Keratinocyte (primary cell): ENCODE data around the gene FRYL. TPM values are rescaled to one million over a fixed set of nuclear protein-coding genes. Genes with fewer than 3 reads are reported as not detected.

Experiments used
- DNase-seq: peaks from one replicate; pipeline ENCODE4 v3.0.0-alpha.2; 2011; ENCODE audit warnings: low read depth, missing footprints, low spot score
- FAIRE-seq: peaks from 2 replicates; lab custom pipeline; 2011; peaks lifted over from hg19 to GRCh38; lab: Jason Lieb, UNC
- H2AFZ ChIP-seq: 2 replicates; pipeline ENCODE4 v1.6.0; 2012; ENCODE audit warnings: low read length, control low read depth, inconsistent platforms; ENCODE audit not compliant: control insufficient read depth
- H3K27ac ChIP-seq: 2 replicates; pipeline ENCODE4 v1.5.1; 2011; ENCODE audit warnings: low read length; ENCODE audit not compliant: control insufficient read depth, insufficient read depth
- H3K27me3 ChIP-seq: 3 replicates; pipeline ENCODE4 v1.6.0; 2011; ENCODE audit warnings: low read length; ENCODE audit not compliant: control insufficient read depth, insufficient read depth; ENCODE audit errors: extremely low read depth
- H3K36me3 ChIP-seq, 2 experiments: 2 replicates in 1 of 2; 3 replicates in 1 of 2; pipeline ENCODE4 v1.5.1; 2011; ENCODE audit warnings: low read length in 2 of 2, mild to moderate bottlenecking in 1 of 2; ENCODE audit not compliant: control insufficient read depth in 2 of 2, insufficient read depth in 2 of 2; ENCODE audit errors: extremely low read depth in 1 of 2
- H3K4me1 ChIP-seq: 3 replicates; pipeline ENCODE4 v1.5.1; 2011; ENCODE audit warnings: low read length; ENCODE audit not compliant: control insufficient read depth, insufficient read depth; ENCODE audit errors: extremely low read depth
- H3K4me2 ChIP-seq: 3 replicates; pipeline ENCODE4 v1.6.0; 2011; ENCODE audit warnings: low read depth, low read length; ENCODE audit not compliant: control insufficient read depth, insufficient read depth; ENCODE audit errors: extremely low read depth
- H3K4me3 ChIP-seq, 3 experiments: fragments of 200-600 bp in 1 of 3; sonication (generic) in 1 of 3; 2 replicates in 2 of 3; 3 replicates in 1 of 3; pipeline ENCODE4 v1.5.1; 2011 to 2016; ENCODE audit warnings: low read length in 3 of 3, mild to moderate bottlenecking in 3 of 3, control low read depth in 2 of 3, inconsistent platforms in 1 of 3, low read depth in 1 of 3, mixed read lengths in 1 of 3, mixed run types in 1 of 3, moderate library complexity in 1 of 3; ENCODE audit not compliant: control insufficient read depth in 2 of 3, insufficient read depth in 2 of 3; ENCODE audit errors: extremely low read depth in 1 of 3
- H3K79me2 ChIP-seq: 2 replicates; pipeline ENCODE4 v1.6.0; 2012; ENCODE audit warnings: low read length; ENCODE audit not compliant: control insufficient read depth, insufficient read depth
- H3K9ac ChIP-seq: 3 replicates; pipeline ENCODE4 v1.6.0; 2011; ENCODE audit warnings: low read length; ENCODE audit not compliant: control insufficient read depth, insufficient read depth; ENCODE audit errors: extremely low read depth
- H3K9me1 ChIP-seq: 3 replicates; pipeline ENCODE4 v1.6.0; 2011; ENCODE audit warnings: low read length; ENCODE audit not compliant: control insufficient read depth, insufficient read depth; ENCODE audit errors: extremely low read depth
- H3K9me3 ChIP-seq: 2 replicates; pipeline ENCODE4 v1.5.1; 2012; ENCODE audit warnings: low read depth, low read length; ENCODE audit not compliant: control insufficient read depth
- H4K20me1 ChIP-seq: 3 replicates; pipeline ENCODE4 v1.6.0; 2011; ENCODE audit warnings: low read length; ENCODE audit not compliant: control insufficient read depth, insufficient read depth; ENCODE audit errors: extremely low read depth
- EZH2 ChIP-seq: IDR thresholded peaks from one replicate; pipeline ENCODE4 v1.6.1; 2012; ENCODE audit warnings: inconsistent platforms, mild to moderate bottlenecking, low read length, moderate library complexity
- dilution Hi-C: fragments of 300-500 bp; cut with MboI; formaldehyde crosslinking; loops from one replicate; pipeline ENCODE4 v1.7.0; 2020; ENCODE audit warnings: low sequenced_read_pairs; ENCODE audit not compliant: extremely low pct_ligation_motif_present
- polyA plus RNA-seq, 5 experiments: library from polyadenylated mRNA; depleted of rRNA in 3 of 5; stranded (reverse) in 3 of 5; stranded (forward) in 1 of 5; unstranded in 1 of 5; fragments of >200 nt; gene quantifications; 1 replicate in 1 of 5; 2 replicates in 3 of 5; 3 replicates in 1 of 5; pipeline versions ENCODE4 v1.2.1 to v1.2.3, GENCODE V29; 2011 to 2012; ENCODE audit warnings: missing spikeins in 2 of 5, low read depth in 1 of 5, low replicate concordance in 1 of 5
- TF ChIP-seq, protein P1 (sequence below), 3 experiments: IDR thresholded peaks in 1 of 3; conservative IDR thresholded peaks in 1 of 3; optimal IDR thresholded peaks in 1 of 3; 2 replicates in 2 of 3; 3 replicates in 1 of 3; pipeline versions ENCODE3 to v1.5.1; 2011; ENCODE audit warnings: low read length in 3 of 3, mild to moderate bottlenecking in 3 of 3, moderate library complexity in 2 of 3, control low read depth in 1 of 3, inconsistent platforms in 1 of 3; ENCODE audit not compliant: insufficient read depth in 2 of 3; ENCODE audit errors: extremely low read depth in 1 of 3

Gene FRYL
- polyA plus RNA-seq, 1 donor (not counting 4 experiments of a cell fraction or from before 2014, with no cell fraction given) = 40.4 TPM

DNA sequence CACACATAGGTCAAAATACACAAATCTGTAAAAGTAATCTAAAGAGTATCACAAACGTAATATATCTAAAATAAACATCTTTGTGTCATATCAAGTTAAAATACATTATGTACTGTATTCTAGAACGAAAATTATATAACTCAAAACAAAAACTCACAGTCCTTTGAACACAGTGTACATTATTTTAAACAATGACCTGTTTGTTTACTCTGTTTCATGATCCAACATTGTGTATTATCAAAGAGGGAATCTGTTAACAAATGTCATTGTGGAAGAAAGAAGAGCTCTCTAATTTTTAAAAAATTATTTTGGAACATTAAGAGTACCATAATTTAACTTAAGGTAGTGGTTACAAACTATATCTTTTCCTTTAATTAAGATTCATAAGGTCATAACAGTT is 144.1 kb downstream of the FRYL start:
- H3K9ac ChIP-seq = no peak overlapping the region
- H3K27me3 ChIP-seq = no peaks in the 10 kb centered on the region
- TF ChIP-seq EZH2 = no peak
- TF ChIP-seq, protein P1, sequence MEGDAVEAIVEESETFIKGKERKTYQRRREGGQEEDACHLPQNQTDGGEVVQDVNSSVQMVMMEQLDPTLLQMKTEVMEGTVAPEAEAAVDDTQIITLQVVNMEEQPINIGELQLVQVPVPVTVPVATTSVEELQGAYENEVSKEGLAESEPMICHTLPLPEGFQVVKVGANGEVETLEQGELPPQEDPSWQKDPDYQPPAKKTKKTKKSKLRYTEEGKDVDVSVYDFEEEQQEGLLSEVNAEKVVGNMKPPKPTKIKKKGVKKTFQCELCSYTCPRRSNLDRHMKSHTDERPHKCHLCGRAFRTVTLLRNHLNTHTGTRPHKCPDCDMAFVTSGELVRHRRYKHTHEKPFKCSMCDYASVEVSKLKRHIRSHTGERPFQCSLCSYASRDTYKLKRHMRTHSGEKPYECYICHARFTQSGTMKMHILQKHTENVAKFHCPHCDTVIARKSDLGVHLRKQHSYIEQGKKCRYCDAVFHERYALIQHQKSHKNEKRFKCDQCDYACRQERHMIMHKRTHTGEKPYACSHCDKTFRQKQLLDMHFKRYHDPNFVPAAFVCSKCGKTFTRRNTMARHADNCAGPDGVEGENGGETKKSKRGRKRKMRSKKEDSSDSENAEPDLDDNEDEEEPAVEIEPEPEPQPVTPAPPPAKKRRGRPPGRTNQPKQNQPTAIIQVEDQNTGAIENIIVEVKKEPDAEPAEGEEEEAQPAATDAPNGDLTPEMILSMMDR (optimal IDR thresholded peaks at IDR 0.05 in 1 of 3, IDR thresholded peaks at IDR 0.05 in 1 of 3, conservative IDR thresholded peaks at IDR 0.05 in 1 of 3; ENCODE audit: extremely low read depth in 1 of 3, insufficient read depth in 2 of 3, low read length in 3 of 3) = no peak
- no peak overlapping the region for H3K4me3 ChIP-seq
- H3K27ac ChIP-seq = no peak overlapping the region
- dilution Hi-C loops = no loop called here
- peaks cover 46% of the 10 kb centered on the region for H3K79me2 ChIP-seq
- no peak overlapping the region for H3K4me2 ChIP-seq
- H2AFZ ChIP-seq = no peak overlapping the region
- H3K9me3 ChIP-seq = no peaks in the 10 kb centered on the region
- H3K4me1 ChIP-seq = peaks cover 18% of the 10 kb centered on the region
- H3K9me1 ChIP-seq = no peaks in the 10 kb centered on the region
- H3K36me3 ChIP-seq = peaks cover 0 to 3% of the 10 kb centered on the region in 2 experiments
- DNase-seq (no peak), FAIRE-seq (no peak)
- peaks cover 3% of the 10 kb centered on the region for H4K20me1 ChIP-seq

DNA sequence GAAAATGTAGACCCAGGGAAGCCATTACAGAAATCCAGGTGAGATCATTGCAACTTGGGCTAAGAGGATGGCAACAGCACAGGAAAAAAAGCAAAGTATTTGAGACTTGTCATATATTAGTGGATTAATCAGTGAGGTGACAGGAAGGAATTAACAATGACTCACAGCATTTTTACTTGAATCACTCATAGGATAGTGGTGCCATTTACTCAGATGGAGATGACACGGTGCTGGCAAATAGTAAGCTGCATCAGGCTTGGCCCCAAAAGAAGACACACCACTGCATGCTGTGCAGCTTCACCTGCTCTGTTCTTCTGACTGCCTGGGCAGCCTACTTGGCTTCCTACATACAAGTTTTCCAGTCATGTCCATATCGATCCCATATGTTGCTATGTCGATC is 144.8 kb downstream of the FRYL start:
- Histone ChIP-seq H3K4me2 (peak overlapping the region; percentile 63), H3K27me3 (no peaks in the 10 kb centered on the region), H3K36me3 (peaks cover 0 to 3% of the 10 kb centered on the region in 2 experiments), H3K79me2 (peaks cover 41% of the 10 kb centered on the region), H3K9ac (no peak overlapping the region), H3K4me1 (peaks cover 18% of the 10 kb centered on the region), H3K9me3 (no peaks in the 10 kb centered on the region), H3K9me1 (no peaks in the 10 kb centered on the region), H3K27ac (no peak overlapping the region), H4K20me1 (peaks cover 3% of the 10 kb centered on the region), H3K4me3 (no peak overlapping the region), H2AFZ (no peak overlapping the region)
- TF ChIP-seq, protein P1 (optimal IDR thresholded peaks at IDR 0.05 in 1 of 3, IDR thresholded peaks at IDR 0.05 in 1 of 3, conservative IDR thresholded peaks at IDR 0.05 in 1 of 3; ENCODE audit: extremely low read depth in 1 of 3, insufficient read depth in 2 of 3, low read length in 3 of 3) = no peak
- no peak for TF ChIP-seq EZH2
- dilution Hi-C loops = no loop called here
- DNase-seq = peak; percentile 17
- FAIRE-seq = peak; percentile 83
